Astrocyte of the spinal cord (primary cell): Measurements from ENCODE around the gene DNAI7.

Experiments used
- DNase-seq: peaks from one replicate; pipeline ENCODE4 v3.0.0; 2011; ENCODE audit warnings: low read depth, low spot score
- H3K4me3 ChIP-seq: 2 replicates; pipeline ENCODE4 v1.5.1; 2011; ENCODE audit warnings: low read depth, mild to moderate bottlenecking, low read length, moderate library complexity
- in situ Hi-C: cut with HindIII; loops from 2 replicates; pipeline ENCODE4 v1.10.0; 2017; ENCODE audit warnings: low sequenced_read_pairs
- TF ChIP-seq, protein P1 (sequence below): IDR thresholded peaks from 2 replicates; pipeline ENCODE4 v1.5.1; 2012; ENCODE audit warnings: low read depth, mild to moderate bottlenecking, low read length, inconsistent platforms

The DNAI7 gene

GRCh38 chr12:25063873-25064628 lies 130.9 kb downstream of the DNAI7 start:
- TF ChIP-seq, protein P1, sequence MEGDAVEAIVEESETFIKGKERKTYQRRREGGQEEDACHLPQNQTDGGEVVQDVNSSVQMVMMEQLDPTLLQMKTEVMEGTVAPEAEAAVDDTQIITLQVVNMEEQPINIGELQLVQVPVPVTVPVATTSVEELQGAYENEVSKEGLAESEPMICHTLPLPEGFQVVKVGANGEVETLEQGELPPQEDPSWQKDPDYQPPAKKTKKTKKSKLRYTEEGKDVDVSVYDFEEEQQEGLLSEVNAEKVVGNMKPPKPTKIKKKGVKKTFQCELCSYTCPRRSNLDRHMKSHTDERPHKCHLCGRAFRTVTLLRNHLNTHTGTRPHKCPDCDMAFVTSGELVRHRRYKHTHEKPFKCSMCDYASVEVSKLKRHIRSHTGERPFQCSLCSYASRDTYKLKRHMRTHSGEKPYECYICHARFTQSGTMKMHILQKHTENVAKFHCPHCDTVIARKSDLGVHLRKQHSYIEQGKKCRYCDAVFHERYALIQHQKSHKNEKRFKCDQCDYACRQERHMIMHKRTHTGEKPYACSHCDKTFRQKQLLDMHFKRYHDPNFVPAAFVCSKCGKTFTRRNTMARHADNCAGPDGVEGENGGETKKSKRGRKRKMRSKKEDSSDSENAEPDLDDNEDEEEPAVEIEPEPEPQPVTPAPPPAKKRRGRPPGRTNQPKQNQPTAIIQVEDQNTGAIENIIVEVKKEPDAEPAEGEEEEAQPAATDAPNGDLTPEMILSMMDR, result no peak
- no peak for DNase-seq
- H3K4me3 ChIP-seq, result no peak overlapping the region

GRCh38 chr12:25058658-25059058 lies 136.3 kb downstream of the DNAI7 start:
- no peak overlapping the region for H3K4me3 ChIP-seq
- in situ Hi-C loops, result no loop called here
- TF ChIP-seq, protein P1, result no peak
- DNase-seq, result no peak

More at GRCh38 chr12:25063873-25064628, 130.9 kb downstream of the DNAI7 start:
- in situ Hi-C loops, result no loop called here
